ENCODE measurements around the gene UBE2J2. TPM values are rescaled to one million over a fixed set of nuclear protein-coding genes. Genes with fewer than 3 reads are reported as not detected.
A peak's percentile ranks its signal among the peaks of the same experiment; 100 is the strongest.

The UBE2J2 gene
- total and polyA plus RNA-seq, 2 of the 13 experiments (the other 11 are each of a cell fraction or from before 2014, with no cell fraction given) = 25.4 to 29.4 TPM

Small RNA genes within 50 kb of the gene (microRNA-seq; reads per million reads assigned to microRNA genes)
- gene MIR6726 (1.9 reads per million, percentile 8 among the genes with 10 or more reads in this experiment), gene MIR6727 (not detected)

Small RNA genes within 50 kb of the gene (small RNA-seq; reads per million reads assigned to genes)
- 0 reads per million in 3 experiments for gene MIR6726 (ENCODE audit: insufficient read depth in 2 of 3, insufficient read length in 3 of 3, low read depth in 2 of 3, low replicate concordance in 1 of 3)

Other genes with a start within 250 kb of the UBE2J2 start
- gene RNF223, start 199.5 kb downstream of the UBE2J2 start, total RNA-seq (2016; rRNA removed; fragmentation: Illumina TruSeq; extraction: Trizol) = not detected in 2 replicates
- gene RNF223, start 199.5 kb downstream of the UBE2J2 start, polyA plus RNA-seq (2011; rRNA removed) = 0.03 and 0.05 TPM in 2 replicates
- gene C1orf159, start 157.8 kb downstream of the UBE2J2 start, total RNA-seq (2016; rRNA removed; fragmentation: Illumina TruSeq; extraction: Trizol) = 3.8 and 6.7 TPM in 2 replicates
- gene C1orf159, start 157.8 kb downstream of the UBE2J2 start, polyA plus RNA-seq (2011; rRNA removed) = 3.8 and 4.2 TPM in 2 replicates
- gene TTLL10, start 100.0 kb downstream of the UBE2J2 start, total RNA-seq (2016; rRNA removed; fragmentation: Illumina TruSeq; extraction: Trizol) = not detected in 2 replicates
- not detected in 2 replicates for gene TTLL10, start 100.0 kb downstream of the UBE2J2 start, polyA plus RNA-seq (2011; rRNA removed)
- gene TNFRSF18, start 67.3 kb downstream of the UBE2J2 start, total RNA-seq (2016; rRNA removed; fragmentation: Illumina TruSeq; extraction: Trizol) = not detected in 2 replicates
- not detected in 2 replicates for gene TNFRSF18, start 67.3 kb downstream of the UBE2J2 start, polyA plus RNA-seq (2011; rRNA removed)
- gene TNFRSF4, start 59.7 kb downstream of the UBE2J2 start, total RNA-seq (2016; rRNA removed; fragmentation: Illumina TruSeq; extraction: Trizol) = not detected in 2 replicates
- 0.21 TPM in 1 of 2 replicates, not detected in the other for gene TNFRSF4, start 59.7 kb downstream of the UBE2J2 start, polyA plus RNA-seq (2011; rRNA removed)
- 45.3 and 107 TPM in 2 replicates for gene SDF4, start 41.9 kb downstream of the UBE2J2 start, total RNA-seq (2016; rRNA removed; fragmentation: Illumina TruSeq; extraction: Trizol)
- gene SDF4, start 41.9 kb downstream of the UBE2J2 start, polyA plus RNA-seq (2011; rRNA removed) = 80.8 and 99.6 TPM in 2 replicates
- 9.2 and 14.2 TPM in 2 replicates for gene B3GALT6, start 41.6 kb downstream of the UBE2J2 start, total RNA-seq (2016; rRNA removed; fragmentation: Illumina TruSeq; extraction: Trizol)
- gene B3GALT6, start 41.6 kb downstream of the UBE2J2 start, polyA plus RNA-seq (2011; rRNA removed) = 3.9 and 5.8 TPM in 2 replicates
- 0.29 and 0.64 TPM in 2 replicates for gene C1QTNF12, start 27.1 kb downstream of the UBE2J2 start, total RNA-seq (2016; rRNA removed; fragmentation: Illumina TruSeq; extraction: Trizol)
- gene C1QTNF12, start 27.1 kb downstream of the UBE2J2 start, polyA plus RNA-seq (2011; rRNA removed) = 0.18 and 0.29 TPM in 2 replicates
- 0.93 and 2.6 TPM in 2 replicates for gene SCNN1D, start 6.6 kb upstream of the UBE2J2 start, total RNA-seq (2016; rRNA removed; fragmentation: Illumina TruSeq; extraction: Trizol)
- 2.3 and 4.7 TPM in 2 replicates for gene SCNN1D, start 6.6 kb upstream of the UBE2J2 start, polyA plus RNA-seq (2011; rRNA removed)
- 16.4 and 29.4 TPM in 2 replicates for gene ACAP3, start 34.1 kb upstream of the UBE2J2 start, total RNA-seq (2016; rRNA removed; fragmentation: Illumina TruSeq; extraction: Trizol)
- gene ACAP3, start 34.1 kb upstream of the UBE2J2 start, polyA plus RNA-seq (2011; rRNA removed) = 50.8 and 56.3 TPM in 2 replicates
- 21.7 and 22.2 TPM in 2 replicates for gene PUSL1, start 34.7 kb upstream of the UBE2J2 start, total RNA-seq (2016; rRNA removed; fragmentation: Illumina TruSeq; extraction: Trizol)
- 8.3 and 9.8 TPM in 2 replicates for gene PUSL1, start 34.7 kb upstream of the UBE2J2 start, polyA plus RNA-seq (2011; rRNA removed)
- 46.4 and 52.8 TPM in 2 replicates for gene INTS11, start 50.8 kb upstream of the UBE2J2 start, total RNA-seq (2016; rRNA removed; fragmentation: Illumina TruSeq; extraction: Trizol)
- 94.8 and 104 TPM in 2 replicates for gene INTS11, start 50.8 kb upstream of the UBE2J2 start, polyA plus RNA-seq (2011; rRNA removed)
- 7.2 and 9.3 TPM in 2 replicates for gene CPTP, start 50.9 kb upstream of the UBE2J2 start, total RNA-seq (2016; rRNA removed; fragmentation: Illumina TruSeq; extraction: Trizol)
- 5.5 and 8.0 TPM in 2 replicates for gene CPTP, start 50.9 kb upstream of the UBE2J2 start, polyA plus RNA-seq (2011; rRNA removed)
- 0.15 TPM in 1 of 2 replicates, not detected in the other for gene TAS1R3, start 57.4 kb upstream of the UBE2J2 start, total RNA-seq (2016; rRNA removed; fragmentation: Illumina TruSeq; extraction: Trizol)
- gene TAS1R3, start 57.4 kb upstream of the UBE2J2 start, polyA plus RNA-seq (2011; rRNA removed) = 0.13 and 0.20 TPM in 2 replicates
- 42.8 and 60.4 TPM in 2 replicates for gene DVL1, start 75.6 kb upstream of the UBE2J2 start, total RNA-seq (2016; rRNA removed; fragmentation: Illumina TruSeq; extraction: Trizol)
- 30.8 and 49.5 TPM in 2 replicates for gene DVL1, start 75.6 kb upstream of the UBE2J2 start, polyA plus RNA-seq (2011; rRNA removed)
- 5.4 and 19.8 TPM in 2 replicates for gene MXRA8, start 84.7 kb upstream of the UBE2J2 start, total RNA-seq (2016; rRNA removed; fragmentation: Illumina TruSeq; extraction: Trizol)
- 44.8 and 71.0 TPM in 2 replicates for gene MXRA8, start 84.7 kb upstream of the UBE2J2 start, polyA plus RNA-seq (2011; rRNA removed)
- 161 and 175 TPM in 2 replicates for gene AURKAIP1, start 101.4 kb upstream of the UBE2J2 start, total RNA-seq (2016; rRNA removed; fragmentation: Illumina TruSeq; extraction: Trizol)
- 64.6 and 69.5 TPM in 2 replicates for gene AURKAIP1, start 101.4 kb upstream of the UBE2J2 start, polyA plus RNA-seq (2011; rRNA removed)
- gene CCNL2, start 125.5 kb upstream of the UBE2J2 start, total RNA-seq (2016; rRNA removed; fragmentation: Illumina TruSeq; extraction: Trizol) = 19.6 and 105 TPM in 2 replicates
- 340 and 452 TPM in 2 replicates for gene CCNL2, start 125.5 kb upstream of the UBE2J2 start, polyA plus RNA-seq (2011; rRNA removed)
- gene MRPL20, start 133.4 kb upstream of the UBE2J2 start, total RNA-seq (2016; rRNA removed; fragmentation: Illumina TruSeq; extraction: Trizol) = 127 and 175 TPM in 2 replicates
- gene MRPL20, start 133.4 kb upstream of the UBE2J2 start, polyA plus RNA-seq (2011; rRNA removed) = 59.0 and 59.2 TPM in 2 replicates
- 28.3 and 30.1 TPM in 2 replicates for gene ANKRD65, start 147.4 kb upstream of the UBE2J2 start, total RNA-seq (2016; rRNA removed; fragmentation: Illumina TruSeq; extraction: Trizol)
- gene ANKRD65, start 147.4 kb upstream of the UBE2J2 start, polyA plus RNA-seq (2011; rRNA removed) = 12.1 and 13.2 TPM in 2 replicates
- 25.1 and 57.5 TPM in 2 replicates for gene VWA1, start 161.8 kb upstream of the UBE2J2 start, total RNA-seq (2016; rRNA removed; fragmentation: Illumina TruSeq; extraction: Trizol)
- gene VWA1, start 161.8 kb upstream of the UBE2J2 start, polyA plus RNA-seq (2011; rRNA removed) = 40.9 and 61.3 TPM in 2 replicates
- gene ATAD3C, start 175.8 kb upstream of the UBE2J2 start, total RNA-seq (2016; rRNA removed; fragmentation: Illumina TruSeq; extraction: Trizol) = 3.2 and 4.7 TPM in 2 replicates
- 2.4 and 3.5 TPM in 2 replicates for gene ATAD3C, start 175.8 kb upstream of the UBE2J2 start, polyA plus RNA-seq (2011; rRNA removed)
- gene ATAD3B, start 197.9 kb upstream of the UBE2J2 start, total RNA-seq (2016; rRNA removed; fragmentation: Illumina TruSeq; extraction: Trizol) = 21.1 and 31.1 TPM in 2 replicates
- gene ATAD3B, start 197.9 kb upstream of the UBE2J2 start, polyA plus RNA-seq (2011; rRNA removed) = 9.6 and 15.4 TPM in 2 replicates
- gene ATAD3A, start 238.3 kb upstream of the UBE2J2 start, total RNA-seq (2016; rRNA removed; fragmentation: Illumina TruSeq; extraction: Trizol) = 33.4 and 49.0 TPM in 2 replicates
- gene ATAD3A, start 238.3 kb upstream of the UBE2J2 start, polyA plus RNA-seq (2011; rRNA removed) = 10.6 and 15.5 TPM in 2 replicates

Measured in HepG2 (cell line).